GM10248 (cell line): ENCODE results near the gene OMP.

Experiments used
- CTCF ChIA-PET: fragments of 300-600 bp; sonication (Branson Sonifier 250); formaldehyde crosslinking; extraction: SDS; loops from one replicate; lab custom pipeline; 2021; ENCODE audit warnings: antibody characterized with exemption; lab: Yijun Ruan, JAX
- POLR2A ChIA-PET: fragments of 350-650 bp; sonication (Branson Sonifier 250); formaldehyde crosslinking; extraction: SDS; loops from one replicate; lab custom pipeline; 2020; ENCODE audit warnings: antibody characterized with exemption; lab: Yijun Ruan, JAX
- DNase-seq: peaks from one replicate; pipeline ENCODE4 v3.0.0; 2012; ENCODE audit errors: extremely low spot score
- CTCF ChIP-seq: IDR thresholded peaks from 2 replicates; pipeline ENCODE4 v1.5.1; 2012; ENCODE audit warnings: mild to moderate bottlenecking, low read depth; ENCODE audit errors: extremely low read depth, missing control alignments, control extremely low read depth

Gene OMP

GRCh38 chr11:77112641-77113381 lies 10.2 kb downstream of the OMP start:
- no peak for TF ChIP-seq CTCF
- CTCF ChIA-PET = interaction anchor here (0.9 to 7.5 kb wide), 5 partner anchors 8 to 65 kb away, joined by 4 to 57 read pairs (median 14); partner anchors contain the start of gene MYO7A
- POLR2A ChIA-PET = interaction anchor here (0.6 kb wide), 1 partner anchor 65 kb away, joined by 5 read pairs; no protein-coding TSS in a partner anchor
- no peak for DNase-seq

- CTCF ChIA-PET = interaction anchor here (0.9 to 7.5 kb wide), 6 partner anchors 9 to 66 kb away, joined by 3 to 57 read pairs (median 10); partner anchors contain the start of gene MYO7A
- POLR2A ChIA-PET = no interaction called here
- DNase-seq = peak; percentile 53
- no peak for TF ChIP-seq CTCF
Observed at GRCh38 chr11:77113382-77114088, 10.9 kb downstream of the OMP start.

GRCh38 chr11:77114089-77114463 lies 11.4 kb downstream of the OMP start:
- TF ChIP-seq CTCF = no peak
- ChIA-PET CTCF (interaction anchor here (1.3 to 7.5 kb wide), 5 partner anchors 14 to 66 kb away, joined by 3 to 57 read pairs (median 14); partner anchors contain the start of gene MYO7A), POLR2A (no interaction called here)

GRCh38 chr11:77115181-77115611 lies 12.6 kb downstream of the OMP start:
- ChIA-PET CTCF (interaction anchor here (1.0 to 7.5 kb wide), 4 partner anchors 8 to 67 kb away, joined by 3 to 57 read pairs (median 26); partner anchors contain the start of gene MYO7A), POLR2A (no interaction called here)
- DNase-seq = no peak
- no peak for TF ChIP-seq CTCF

More at GRCh38 chr11:77114089-77114463, 11.4 kb downstream of the OMP start:
- DNase-seq = no peak

GRCh38 chr11:77115956-77116355 lies 13.3 kb downstream of the OMP start:
- POLR2A ChIA-PET = no interaction called here
- TF ChIP-seq CTCF = no peak
- CTCF ChIA-PET = interaction anchor here (1.3 to 7.5 kb wide), 4 partner anchors 8 to 68 kb away, joined by 4 to 57 read pairs (median 26); partner anchors contain the start of gene MYO7A
- DNase-seq = no peak

- CTCF ChIA-PET = interaction anchor here (1.0 to 7.5 kb wide), 5 partner anchors 10 to 70 kb away, joined by 3 to 57 read pairs (median 3); partner anchors contain the start of gene MYO7A
- DNase-seq = no peak
Observed at GRCh38 chr11:77117492-77117891, 14.9 kb downstream of the OMP start.

More at GRCh38 chr11:77117492-77117891, 14.9 kb downstream of the OMP start:
- TF ChIP-seq CTCF = no peak
- POLR2A ChIA-PET = no interaction called here
